PC-9 (cell line): ENCODE results near the gene KCNAB3.

Source experiments
- CTCF ChIP-seq: fragments of 200-600 bp; sonication (generic); conservative IDR thresholded peaks from 2 replicates; pipeline ENCODE4 v1.6.1; 2017; ENCODE audit warnings: mixed run types, antibody characterized with exemption, mild to moderate bottlenecking, moderate library complexity
- EZH2 ChIP-seq: fragments of 200-600 bp; sonication (generic); IDR thresholded peaks from 2 replicates; pipeline ENCODE4 v1.8.0; 2017; ENCODE audit warnings: antibody characterized with exemption, low read depth

GRCh38 chr17:7935859-7936258 is 6.2 kb upstream of the KCNAB3 start:
- no peak for TF ChIP-seq CTCF
- TF ChIP-seq EZH2, result no peak
